Neural cell (in vitro differentiated cells): ENCODE measurements around the gene SEMA3B.

Source experiments
- CTCF ChIP-seq: fragments of 450-650 bp; IDR thresholded peaks from 2 replicates; pipeline ENCODE4 v1.5.1; 2014; ENCODE audit warnings: antibody characterized with exemption, mild to moderate bottlenecking, moderate library complexity; ENCODE audit not compliant: poor library complexity, severe bottlenecking
- EP300 ChIP-seq: fragments of 450-650 bp; conservative IDR thresholded peaks from 2 replicates; pipeline ENCODE4 v1.6.1; 2014; ENCODE audit warnings: antibody characterized with exemption, mild to moderate bottlenecking, moderate library complexity; ENCODE audit not compliant: poor library complexity, severe bottlenecking
- EZH2 ChIP-seq: fragments of 200-600, 300-800 bp; shearing (Covaris generic), sonication (generic); IDR thresholded peaks from 2 replicates; pipeline ENCODE4 v1.6.1; 2014; ENCODE audit warnings: antibody characterized with exemption, low read length, borderline replicate concordance, mild to moderate bottlenecking; ENCODE audit not compliant: insufficient read depth, poor library complexity, severe bottlenecking
- POLR2AphosphoS5 ChIP-seq: IDR thresholded peaks from 2 replicates; pipeline ENCODE4 v1.6.1; 2012
- RAD21 ChIP-seq: fragments of 450-650 bp; conservative IDR thresholded peaks from 2 replicates; pipeline ENCODE4 v1.6.1; 2014; ENCODE audit warnings: antibody characterized with exemption, mild to moderate bottlenecking, moderate library complexity
- SMC3 ChIP-seq: fragments of 450-650 bp; conservative IDR thresholded peaks from 2 replicates; pipeline ENCODE4 v1.6.1; 2014; ENCODE audit warnings: antibody characterized with exemption, mild to moderate bottlenecking, moderate library complexity; ENCODE audit not compliant: poor library complexity
- TAF1 ChIP-seq: IDR thresholded peaks from 2 replicates; pipeline ENCODE4 v1.6.1; 2012; ENCODE audit warnings: low read depth
- TF ChIP-seq, protein P1 (sequence below): IDR thresholded peaks from 2 replicates; pipeline ENCODE4 v1.6.1; 2012; ENCODE audit warnings: borderline replicate concordance

DNA sequence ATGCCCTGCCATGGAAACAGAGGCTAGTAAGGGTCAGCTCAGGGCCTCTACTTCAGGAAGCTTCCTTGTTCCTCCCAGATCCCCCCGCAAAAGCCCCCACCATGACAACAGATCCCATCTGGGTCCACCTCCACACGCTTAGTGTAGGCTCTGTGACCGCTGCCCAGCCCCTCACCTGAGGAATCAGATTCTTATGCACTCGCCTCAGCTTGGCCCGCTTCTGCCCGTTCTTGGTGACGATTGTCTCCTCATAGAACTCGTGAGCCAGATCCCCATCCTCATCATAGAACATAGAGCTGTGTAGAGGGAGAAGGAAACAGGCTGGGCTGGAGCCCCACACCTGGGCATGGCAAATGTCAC is 57.2 kb downstream of the SEMA3B start:
- TF ChIP-seq TAF1 (no peak), EZH2 (no peak), POLR2AphosphoS5 (no peak), CTCF (no peak), EP300 (no peak), RAD21 (no peak), SMC3 (no peak)
- TF ChIP-seq, protein P1, sequence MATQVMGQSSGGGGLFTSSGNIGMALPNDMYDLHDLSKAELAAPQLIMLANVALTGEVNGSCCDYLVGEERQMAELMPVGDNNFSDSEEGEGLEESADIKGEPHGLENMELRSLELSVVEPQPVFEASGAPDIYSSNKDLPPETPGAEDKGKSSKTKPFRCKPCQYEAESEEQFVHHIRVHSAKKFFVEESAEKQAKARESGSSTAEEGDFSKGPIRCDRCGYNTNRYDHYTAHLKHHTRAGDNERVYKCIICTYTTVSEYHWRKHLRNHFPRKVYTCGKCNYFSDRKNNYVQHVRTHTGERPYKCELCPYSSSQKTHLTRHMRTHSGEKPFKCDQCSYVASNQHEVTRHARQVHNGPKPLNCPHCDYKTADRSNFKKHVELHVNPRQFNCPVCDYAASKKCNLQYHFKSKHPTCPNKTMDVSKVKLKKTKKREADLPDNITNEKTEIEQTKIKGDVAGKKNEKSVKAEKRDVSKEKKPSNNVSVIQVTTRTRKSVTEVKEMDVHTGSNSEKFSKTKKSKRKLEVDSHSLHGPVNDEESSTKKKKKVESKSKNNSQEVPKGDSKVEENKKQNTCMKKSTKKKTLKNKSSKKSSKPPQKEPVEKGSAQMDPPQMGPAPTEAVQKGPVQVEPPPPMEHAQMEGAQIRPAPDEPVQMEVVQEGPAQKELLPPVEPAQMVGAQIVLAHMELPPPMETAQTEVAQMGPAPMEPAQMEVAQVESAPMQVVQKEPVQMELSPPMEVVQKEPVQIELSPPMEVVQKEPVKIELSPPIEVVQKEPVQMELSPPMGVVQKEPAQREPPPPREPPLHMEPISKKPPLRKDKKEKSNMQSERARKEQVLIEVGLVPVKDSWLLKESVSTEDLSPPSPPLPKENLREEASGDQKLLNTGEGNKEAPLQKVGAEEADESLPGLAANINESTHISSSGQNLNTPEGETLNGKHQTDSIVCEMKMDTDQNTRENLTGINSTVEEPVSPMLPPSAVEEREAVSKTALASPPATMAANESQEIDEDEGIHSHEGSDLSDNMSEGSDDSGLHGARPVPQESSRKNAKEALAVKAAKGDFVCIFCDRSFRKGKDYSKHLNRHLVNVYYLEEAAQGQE = no peak
